HG02588 (cell line): Measurements from ENCODE around the gene KAT14.
A peak's percentile ranks its signal among the peaks of the same experiment; 100 is the strongest.
"Not testable (repeated sequence)": the region's sequence is repeated elsewhere in the genome, so short reads cannot be mapped to it uniquely, and the experiment has no call there.

Source experiments
- ATAC-seq: cut with Tn5 transposase; IDR thresholded peaks from one replicate; pipeline ENCODE4 v1.9.1; 2021; ENCODE audit warnings: mild to moderate bottlenecking, moderate library complexity; ENCODE audit not compliant: unreplicated experiment

The KAT14 gene

GRCh38 chr20:18137412-18138265, at the start of gene KAT14, which contains the start of gene PET117:
Gene KAT14 (plus strand): TSS chr20:18137863. CDS start chr20:18142661, 4,798 bp downstream.
Gene PET117 (plus strand): TSS chr20:18137863. CDS start chr20:18137956, 93 bp downstream.
- peak; percentile 84 for ATAC-seq

GRCh38 chr20:18088298-18088697, 49.4 kb upstream of the KAT14 start:
- ATAC-seq: not testable (repeated sequence)

- not testable (repeated sequence) for ATAC-seq
Measured at GRCh38 chr20:18088841-18089240, 48.8 kb upstream of the KAT14 start.

- ATAC-seq: no peak
Measured at GRCh38 chr20:18090044-18090443, 47.6 kb upstream of the KAT14 start.

- no peak for ATAC-seq
Measured at GRCh38 chr20:18090477-18090876, 47.2 kb upstream of the KAT14 start.

- no peak for ATAC-seq
Measured at GRCh38 chr20:18091623-18092022, 46.0 kb upstream of the KAT14 start.

GRCh38 chr20:18092890-18093289, 44.8 kb upstream of the KAT14 start:
- ATAC-seq: no peak

GRCh38 chr20:18093388-18093787, 44.3 kb upstream of the KAT14 start:
- no peak for ATAC-seq

GRCh38 chr20:18094191-18094590, 43.5 kb upstream of the KAT14 start:
- ATAC-seq: no peak

- not testable (repeated sequence) for ATAC-seq
Measured at GRCh38 chr20:18100569-18100968, 37.1 kb upstream of the KAT14 start.

GRCh38 chr20:18101125-18101810, 36.4 kb upstream of the KAT14 start:
- no peak for ATAC-seq

- ATAC-seq: no peak
Measured at GRCh38 chr20:18103497-18103896, 34.2 kb upstream of the KAT14 start.

- no peak for ATAC-seq
Measured at GRCh38 chr20:18108326-18108725, 29.3 kb upstream of the KAT14 start.

GRCh38 chr20:18128574-18128973, 9.1 kb upstream of the KAT14 start:
- not testable (repeated sequence) for ATAC-seq

- ATAC-seq: no peak
Measured at GRCh38 chr20:18132663-18133062, 5.0 kb upstream of the KAT14 start.

- ATAC-seq: no peak
Measured at GRCh38 chr20:18133962-18134361, 3.7 kb upstream of the KAT14 start.

GRCh38 chr20:18138266-18138582, 561 bp downstream of the KAT14 start:
- no peak for ATAC-seq

GRCh38 chr20:18138639-18139583, 1.2 kb downstream of the KAT14 start:
- ATAC-seq: no peak

GRCh38 chr20:18139832-18140231, 2.2 kb downstream of the KAT14 start:
- ATAC-seq: no peak

- no peak for ATAC-seq
Measured at GRCh38 chr20:18144541-18145099, 7.0 kb downstream of the KAT14 start.

- ATAC-seq: no peak
Measured at GRCh38 chr20:18154342-18154741, 16.7 kb downstream of the KAT14 start.
